Measurements from ENCODE around the gene RNASEH1. TPM values are rescaled to one million over a fixed set of nuclear protein-coding genes. Genes with fewer than 3 reads are reported as not detected.
"Not testable (repeated sequence)": the region's sequence is repeated elsewhere in the genome, so short reads cannot be mapped to it uniquely, and the experiment has no call there.

Gene RNASEH1
- total RNA-seq, 2 donors from 2014 or later, result 15.0 to 26.2 TPM

DNA sequence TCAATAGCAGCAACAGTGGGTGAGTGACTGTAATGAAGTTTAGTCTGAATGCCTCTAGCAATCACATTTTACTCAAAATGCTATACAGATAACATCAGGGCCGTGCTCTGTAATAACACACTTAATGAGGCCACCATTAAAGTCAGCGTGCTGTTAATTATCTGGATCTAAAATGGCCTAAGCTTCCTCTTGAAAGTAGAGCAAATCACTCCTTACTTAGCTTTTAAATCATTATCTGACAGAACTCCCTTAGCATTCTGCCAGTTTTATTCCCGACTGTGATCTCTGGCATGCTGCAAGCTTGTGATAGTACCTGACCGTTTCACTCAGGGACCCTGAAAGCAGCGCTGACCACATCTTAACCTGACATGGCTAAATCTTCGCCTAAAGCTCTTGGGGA, 25.9 kb upstream of the RNASEH1 start:
- no peak for DNase-seq (ENCODE audit: low spot score)
- ATAC-seq (ENCODE audit: insufficient number of reproducible peaks, low FRiP score, low read depth), result no peak
- H3K4me1 ChIP-seq (ENCODE audit: control insufficient read depth in 1 of 2, low read depth in 2 of 2), result no peaks in the 10 kb centered on the region
- H3K27ac ChIP-seq, result no peak overlapping the region
- H3K4me3 ChIP-seq, result no peak overlapping the region
- TF ChIP-seq, protein P1, sequence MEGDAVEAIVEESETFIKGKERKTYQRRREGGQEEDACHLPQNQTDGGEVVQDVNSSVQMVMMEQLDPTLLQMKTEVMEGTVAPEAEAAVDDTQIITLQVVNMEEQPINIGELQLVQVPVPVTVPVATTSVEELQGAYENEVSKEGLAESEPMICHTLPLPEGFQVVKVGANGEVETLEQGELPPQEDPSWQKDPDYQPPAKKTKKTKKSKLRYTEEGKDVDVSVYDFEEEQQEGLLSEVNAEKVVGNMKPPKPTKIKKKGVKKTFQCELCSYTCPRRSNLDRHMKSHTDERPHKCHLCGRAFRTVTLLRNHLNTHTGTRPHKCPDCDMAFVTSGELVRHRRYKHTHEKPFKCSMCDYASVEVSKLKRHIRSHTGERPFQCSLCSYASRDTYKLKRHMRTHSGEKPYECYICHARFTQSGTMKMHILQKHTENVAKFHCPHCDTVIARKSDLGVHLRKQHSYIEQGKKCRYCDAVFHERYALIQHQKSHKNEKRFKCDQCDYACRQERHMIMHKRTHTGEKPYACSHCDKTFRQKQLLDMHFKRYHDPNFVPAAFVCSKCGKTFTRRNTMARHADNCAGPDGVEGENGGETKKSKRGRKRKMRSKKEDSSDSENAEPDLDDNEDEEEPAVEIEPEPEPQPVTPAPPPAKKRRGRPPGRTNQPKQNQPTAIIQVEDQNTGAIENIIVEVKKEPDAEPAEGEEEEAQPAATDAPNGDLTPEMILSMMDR (IDR thresholded peaks at IDR 0.05), result no peak
- H3K9me3 ChIP-seq, result no peaks in the 10 kb centered on the region
- H3K27me3 ChIP-seq (replicated peaks; ENCODE audit: insufficient read depth), result no peaks in the 10 kb centered on the region
- peaks cover 14% of the 10 kb centered on the region for H3K36me3 ChIP-seq

DNA sequence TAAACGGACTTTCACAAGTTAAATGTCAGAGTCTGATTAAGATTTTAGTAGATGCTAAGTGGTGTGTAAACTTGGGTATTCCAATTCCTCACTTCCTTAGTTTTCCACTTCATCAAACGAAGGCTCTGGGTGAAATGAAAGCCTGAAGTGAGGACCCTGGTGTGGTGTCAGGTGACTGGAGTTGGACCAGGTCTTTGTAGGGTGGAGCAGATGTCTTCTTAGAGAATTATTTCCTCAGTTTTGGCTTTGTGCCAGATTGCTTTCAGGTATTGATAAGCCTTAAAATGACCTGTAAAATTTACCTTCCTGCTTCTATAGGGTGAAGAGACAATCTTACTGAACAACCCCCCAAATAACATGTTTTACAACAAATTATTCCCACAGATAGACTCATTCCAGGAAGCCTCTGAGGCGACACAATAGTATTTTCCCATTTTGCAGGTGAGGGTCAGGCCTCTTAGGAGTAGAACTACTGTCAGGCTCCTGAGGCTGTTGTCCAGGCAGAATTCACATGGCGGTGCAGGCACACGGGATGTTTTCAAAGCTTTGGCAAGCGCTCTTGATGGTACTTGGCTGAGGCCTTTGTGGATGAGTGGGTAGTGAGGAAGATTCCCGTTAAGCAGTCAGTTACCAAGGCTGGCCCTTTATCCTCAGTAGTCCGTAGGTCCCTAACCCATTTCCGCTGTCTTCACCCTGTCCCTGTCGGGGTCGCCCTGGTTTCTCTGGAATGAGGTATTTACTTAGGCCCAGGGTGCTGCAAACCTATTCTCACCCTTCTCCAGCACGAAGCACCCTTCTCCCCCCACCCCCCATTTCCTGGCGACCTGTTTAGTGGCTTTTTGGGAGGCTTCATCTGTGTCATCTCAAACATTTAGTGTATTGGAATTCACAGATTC, 23.5 kb upstream of the RNASEH1 start:
- Histone ChIP-seq H3K4me1 (ENCODE audit: control insufficient read depth in 1 of 2, low read depth in 2 of 2) (peaks cover 10 to 18% of the 10 kb centered on the region in 2 donors), H3K27me3 (replicated peaks; ENCODE audit: insufficient read depth) (no peaks in the 10 kb centered on the region), H3K9me3 (no peaks in the 10 kb centered on the region), H3K27ac (no peak overlapping the region), H3K4me3 (no peak overlapping the region), H3K36me3 (peaks cover 30% of the 10 kb centered on the region)
- no peak for ATAC-seq (ENCODE audit: insufficient number of reproducible peaks, low FRiP score, low read depth)
- DNase-seq (ENCODE audit: low spot score), result no peak
- TF ChIP-seq, protein P1 (IDR thresholded peaks at IDR 0.05), result no peak

DNA sequence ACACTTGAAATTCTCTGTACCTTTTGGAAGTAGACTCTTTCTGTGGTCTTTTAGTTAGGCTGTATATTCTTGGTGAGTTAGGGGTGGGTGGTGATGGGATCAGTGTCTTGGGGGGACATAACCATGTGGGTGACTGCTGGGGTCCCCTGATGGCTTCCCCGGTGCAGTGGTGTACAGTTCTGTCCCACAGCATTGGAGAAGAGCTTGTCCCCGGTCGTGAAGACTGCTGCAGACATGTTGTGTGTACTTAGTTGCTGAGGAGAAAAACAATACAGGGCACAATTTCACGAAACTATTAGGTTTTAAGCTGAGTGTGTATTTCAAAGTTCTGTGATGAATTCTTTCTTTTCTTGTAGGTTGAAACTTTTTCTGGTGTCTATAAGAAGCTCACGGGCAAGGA, 22.3 kb upstream of the RNASEH1 start:
- H3K27ac ChIP-seq, result no peak overlapping the region
- H3K36me3 ChIP-seq, result peaks cover 30% of the 10 kb centered on the region
- DNase-seq (ENCODE audit: low spot score), result no peak
- H3K9me3 ChIP-seq, result no peaks in the 10 kb centered on the region
- peaks cover 13 to 28% of the 10 kb centered on the region in 2 donors for H3K4me1 ChIP-seq (ENCODE audit: control insufficient read depth in 1 of 2, low read depth in 2 of 2)
- TF ChIP-seq, protein P1 (IDR thresholded peaks at IDR 0.05), result no peak
- no peak overlapping the region for H3K4me3 ChIP-seq
- no peaks in the 10 kb centered on the region for H3K27me3 ChIP-seq (replicated peaks; ENCODE audit: insufficient read depth)
- ATAC-seq (ENCODE audit: insufficient number of reproducible peaks, low FRiP score, low read depth), result no peak

DNA sequence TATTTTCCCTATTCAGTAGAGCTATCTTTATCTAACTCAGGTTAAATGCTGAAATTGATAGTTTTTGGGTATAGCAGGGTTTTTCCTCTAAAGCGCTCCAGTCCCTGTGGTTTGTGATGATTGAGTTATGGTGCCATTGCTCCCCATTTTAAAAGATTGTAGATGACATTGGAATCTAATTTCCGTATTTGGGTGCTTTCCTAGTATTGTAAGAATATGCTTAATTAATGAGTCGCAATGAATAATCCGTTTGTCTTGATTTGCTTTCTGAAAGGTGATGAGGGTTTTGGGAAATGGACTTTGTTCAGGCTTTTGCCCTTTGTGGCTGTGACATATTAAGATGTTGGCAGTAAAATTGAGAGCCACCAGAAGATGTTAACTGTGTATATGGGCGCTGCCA, 20.9 kb upstream of the RNASEH1 start:
- H3K27me3 ChIP-seq (replicated peaks; ENCODE audit: insufficient read depth), result no peaks in the 10 kb centered on the region
- no peak for DNase-seq (ENCODE audit: low spot score)
- no peak overlapping the region for H3K4me3 ChIP-seq
- TF ChIP-seq, protein P1 (IDR thresholded peaks at IDR 0.05), result no peak
- peaks cover 30% of the 10 kb centered on the region for H3K36me3 ChIP-seq
- peaks cover 17 to 34% of the 10 kb centered on the region in 2 donors for H3K4me1 ChIP-seq (ENCODE audit: control insufficient read depth in 1 of 2, low read depth in 2 of 2)
- H3K27ac ChIP-seq, result no peak overlapping the region
- H3K9me3 ChIP-seq, result no peaks in the 10 kb centered on the region
- ATAC-seq (ENCODE audit: insufficient number of reproducible peaks, low FRiP score, low read depth), result no peak

DNA sequence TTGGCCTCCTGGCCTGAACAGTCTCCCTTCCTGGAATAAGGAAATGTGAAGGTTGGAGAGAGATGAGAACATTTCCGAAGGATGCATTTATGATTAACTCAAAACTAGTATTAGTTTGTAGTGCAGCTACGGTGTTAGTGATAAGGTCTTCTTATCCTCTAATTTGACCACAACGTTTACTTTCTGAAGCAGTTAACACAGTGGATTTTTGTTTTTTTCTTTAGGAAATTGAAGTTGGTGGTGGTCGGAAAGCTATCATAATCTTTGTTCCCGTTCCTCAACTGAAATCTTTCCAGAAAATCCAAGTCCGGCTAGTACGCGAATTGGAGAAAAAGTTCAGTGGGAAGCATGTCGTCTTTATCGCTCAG, 18.1 kb upstream of the RNASEH1 start:
- H3K36me3 ChIP-seq, result peaks cover 30% of the 10 kb centered on the region
- H3K27ac ChIP-seq, result peak overlapping the region; percentile 87 to 92
- not testable (repeated sequence) for ATAC-seq (ENCODE audit: insufficient number of reproducible peaks, low FRiP score, low read depth)

More for the DNA sequence above, 18.1 kb upstream of the RNASEH1 start:
- not testable (repeated sequence) for H3K9me3 ChIP-seq; DNase-seq (ENCODE audit: low spot score); H3K27me3 ChIP-seq (replicated peaks; ENCODE audit: insufficient read depth)
- Histone ChIP-seq H3K4me1 (ENCODE audit: control insufficient read depth in 1 of 2, low read depth in 2 of 2) (peaks cover 17 to 34% of the 10 kb centered on the region in 2 donors), H3K4me3 (peak overlapping the region; percentile 92)

Measured in thoracic aorta (tissue), 2 donors.